GM19023 (cell line): ENCODE results near the gene PARD3.

ENCODE experiments used
- ATAC-seq: cut with Tn5 transposase; IDR thresholded peaks from one replicate; pipeline ENCODE4 v1.9.1; 2021; ENCODE audit warnings: mild to moderate bottlenecking, moderate library complexity; ENCODE audit not compliant: unreplicated experiment

Gene PARD3

GRCh38 chr10:34593374-34593890 lies 221.7 kb downstream of the PARD3 start:
- ATAC-seq: no peak

DNA sequence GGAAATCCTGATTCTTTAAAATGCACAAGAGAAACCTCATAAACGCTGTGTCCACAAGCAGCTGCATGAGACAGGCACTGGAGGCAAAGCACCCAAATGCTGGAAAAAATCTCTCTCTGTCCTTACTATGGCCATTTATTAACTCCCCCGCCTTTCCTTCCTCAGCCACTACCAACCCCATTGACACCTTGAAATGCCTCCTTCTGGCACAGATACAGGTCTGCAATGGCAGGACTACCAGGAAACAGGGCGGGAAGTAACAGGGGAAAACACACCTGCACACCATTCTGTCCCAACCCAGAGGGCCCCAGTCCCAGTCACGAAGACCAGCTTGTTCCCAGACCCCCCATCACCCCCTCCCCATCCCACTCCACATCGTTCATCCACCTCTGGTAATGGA lies 224.3 kb downstream of the PARD3 start:
- ATAC-seq: no peak

DNA sequence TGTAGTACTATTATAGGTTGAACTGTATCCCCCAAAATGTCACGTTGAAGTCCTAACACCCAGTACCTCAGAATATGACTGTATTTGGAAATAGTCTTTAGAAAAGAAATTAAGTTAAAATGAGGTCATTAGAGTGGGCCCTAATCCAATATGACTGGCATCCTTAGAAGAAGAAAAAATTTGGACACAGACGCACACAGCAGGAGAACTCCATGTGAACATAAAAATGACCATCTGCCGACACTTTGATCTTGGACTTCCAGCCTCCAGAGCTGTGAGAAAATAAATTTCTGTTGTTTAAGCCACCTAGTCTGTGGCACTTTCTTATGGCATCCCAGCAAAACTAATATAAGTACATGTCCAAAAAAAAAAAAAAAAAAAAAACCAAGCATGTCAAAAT lies 225.8 kb downstream of the PARD3 start:
- no peak for ATAC-seq

DNA sequence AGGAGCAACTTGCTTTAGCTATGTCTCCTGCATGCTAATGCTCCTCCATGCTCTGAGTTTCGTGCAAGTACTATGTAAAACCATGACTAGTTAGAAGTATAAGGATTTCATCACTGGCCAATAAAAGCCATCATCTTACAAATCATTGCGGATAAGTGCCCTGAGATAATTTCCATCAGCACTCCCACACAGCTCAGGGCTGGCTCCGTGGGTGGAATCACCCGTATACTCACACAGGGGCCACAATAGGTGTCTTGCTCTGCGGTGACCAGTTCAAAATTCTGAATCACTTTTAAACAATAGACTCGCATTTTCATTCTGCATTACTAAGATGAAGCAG lies 227.4 kb downstream of the PARD3 start:
- ATAC-seq: no peak

GRCh38 chr10:34587002-34587679 lies 228.0 kb downstream of the PARD3 start:
- no peak for ATAC-seq

DNA sequence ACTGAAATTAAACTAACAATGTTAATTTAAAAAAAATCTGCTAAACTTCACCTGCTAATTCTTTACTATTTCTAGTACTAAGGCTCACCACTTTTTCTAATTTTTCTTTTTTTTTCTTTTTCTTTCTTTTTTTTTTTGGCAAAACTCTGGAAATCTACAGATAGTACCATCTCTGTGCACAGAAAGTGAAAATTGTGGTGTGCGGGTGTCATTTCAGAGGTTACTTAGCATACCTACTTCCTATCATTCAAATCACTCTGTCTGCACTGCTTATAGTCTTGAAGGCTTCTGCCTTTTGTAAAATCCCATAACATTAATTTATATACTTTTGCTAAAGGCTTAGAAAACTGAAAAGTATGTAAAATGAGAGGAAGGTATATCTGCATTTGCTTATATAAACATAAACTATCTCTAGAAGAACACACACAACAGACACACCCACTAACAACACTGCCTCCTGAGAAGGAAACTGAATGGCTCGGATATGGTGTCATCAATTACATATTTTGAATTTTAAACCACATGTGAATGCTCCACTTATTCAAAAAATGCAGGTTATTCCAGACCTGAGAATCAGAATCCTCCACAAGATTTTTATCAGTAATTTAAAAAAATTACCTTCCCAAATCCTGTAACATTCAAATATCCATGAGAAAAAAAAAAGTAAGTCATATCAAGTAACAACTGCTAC lies 229.5 kb downstream of the PARD3 start:
- no peak for ATAC-seq

DNA sequence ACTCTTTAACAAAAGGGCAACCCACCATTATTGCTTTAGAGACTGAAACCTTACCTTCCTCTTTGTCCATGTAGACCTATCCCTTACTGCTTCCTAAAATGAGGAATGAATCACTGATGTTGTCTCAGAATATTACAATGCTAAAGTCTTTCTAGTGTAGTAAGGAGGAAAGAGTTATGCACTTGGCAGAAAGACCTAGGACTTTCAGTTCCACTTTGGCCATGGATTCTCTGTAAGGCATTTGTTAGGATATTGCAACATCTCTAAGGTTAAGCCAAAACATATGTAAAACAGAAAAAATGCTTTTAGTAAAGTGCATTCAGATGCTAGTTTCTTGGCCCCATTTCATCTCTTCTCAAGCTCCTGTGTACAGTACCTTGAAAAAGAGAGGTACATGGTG lies 230.9 kb downstream of the PARD3 start:
- ATAC-seq: no peak

- ATAC-seq: no peak
Observed at GRCh38 chr10:34581801-34582532, 233.1 kb downstream of the PARD3 start.

DNA sequence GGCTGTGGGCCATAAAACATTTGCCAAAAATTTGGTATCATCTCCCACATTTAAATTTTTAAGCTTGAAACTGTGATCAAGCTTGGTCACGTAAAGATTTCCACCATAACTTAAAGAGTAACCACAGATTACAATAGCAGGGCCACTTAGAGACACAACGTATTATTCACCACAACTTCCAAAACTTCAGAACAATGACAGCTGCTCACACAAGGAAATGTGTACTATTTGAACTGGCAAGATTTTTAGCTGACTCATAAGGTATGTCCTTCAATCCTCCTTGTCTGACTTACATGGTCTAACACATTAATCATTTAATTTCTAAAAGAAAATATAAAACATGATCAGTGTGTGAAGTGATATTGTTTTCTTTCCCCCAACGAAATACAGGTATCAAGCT lies 234.5 kb downstream of the PARD3 start:
- no peak for ATAC-seq

DNA sequence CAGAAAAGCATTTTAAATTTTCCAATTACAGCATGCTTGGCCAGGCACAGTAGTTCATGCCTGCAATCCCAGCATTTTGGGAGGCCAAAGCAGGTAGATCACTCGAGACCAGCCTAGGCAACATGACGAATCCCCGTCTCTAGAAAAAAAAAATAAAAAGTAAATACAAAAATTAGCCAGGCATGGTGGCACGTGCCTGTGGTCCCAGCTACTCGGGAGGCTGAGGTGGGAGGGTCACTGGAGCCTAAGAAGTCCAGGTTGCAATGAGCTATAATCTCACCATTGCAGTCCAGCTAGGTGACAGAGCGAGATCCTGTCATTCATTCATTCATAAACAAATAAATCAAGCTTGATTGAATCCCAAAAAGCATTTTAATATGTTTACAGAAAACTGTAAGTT lies 234.9 kb downstream of the PARD3 start:
- ATAC-seq: no peak

DNA sequence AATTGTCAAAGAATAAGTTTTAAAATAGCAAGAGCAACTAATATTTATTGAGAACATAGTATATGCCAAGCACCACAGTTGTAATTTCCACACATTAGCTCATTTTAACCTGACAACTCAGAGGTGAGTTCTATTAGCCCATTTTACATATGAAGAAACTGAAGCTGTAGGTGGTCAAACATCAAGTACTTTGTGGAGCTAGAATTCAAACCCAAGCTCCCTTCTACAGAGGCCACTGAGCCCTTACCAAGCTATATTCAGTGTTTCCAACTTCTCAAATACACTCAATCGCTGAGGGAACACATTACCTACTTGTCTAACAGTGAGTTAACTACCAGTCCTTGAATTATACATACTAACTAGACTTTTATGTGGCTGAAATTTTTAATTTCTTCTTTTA lies 236.6 kb downstream of the PARD3 start:
- ATAC-seq: no peak

DNA sequence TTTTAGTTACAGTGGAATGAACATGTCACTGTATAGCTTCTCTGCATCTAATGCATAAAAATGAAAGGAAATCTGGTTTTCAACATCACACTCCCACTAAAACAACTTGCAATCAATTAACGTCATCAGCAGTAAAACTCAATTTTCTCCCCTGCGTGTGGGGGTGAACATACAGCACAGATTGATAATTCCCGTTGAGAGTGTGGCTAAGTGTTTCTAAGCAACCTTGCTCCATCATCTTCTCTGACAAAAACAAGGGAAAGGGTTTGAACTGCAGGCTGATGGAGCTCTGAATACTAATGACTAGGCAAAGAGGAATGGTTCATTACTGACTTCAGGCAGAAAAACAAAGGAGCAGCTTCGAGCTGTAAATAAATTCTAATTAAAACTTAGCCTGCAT lies 238.3 kb downstream of the PARD3 start:
- ATAC-seq: no peak

DNA sequence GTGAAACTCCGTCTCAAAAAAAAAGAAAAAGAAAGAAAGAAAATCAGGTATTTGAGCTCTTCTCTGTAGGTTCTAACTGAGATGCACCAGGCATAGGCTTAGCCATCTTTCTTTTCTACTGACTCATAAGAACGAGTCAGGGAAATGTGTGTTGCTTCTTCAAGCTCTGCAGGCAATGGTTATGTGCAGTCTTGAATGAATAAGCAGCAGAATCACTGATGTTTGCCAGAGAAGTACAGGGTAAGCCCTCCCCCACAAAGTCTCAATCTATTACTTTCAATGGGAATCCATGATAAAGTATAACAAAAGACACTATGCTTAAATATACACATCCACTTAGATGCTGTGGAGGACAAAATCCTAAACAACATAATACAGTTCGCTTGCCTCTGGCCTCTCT lies 239.2 kb downstream of the PARD3 start:
- ATAC-seq: no peak

DNA sequence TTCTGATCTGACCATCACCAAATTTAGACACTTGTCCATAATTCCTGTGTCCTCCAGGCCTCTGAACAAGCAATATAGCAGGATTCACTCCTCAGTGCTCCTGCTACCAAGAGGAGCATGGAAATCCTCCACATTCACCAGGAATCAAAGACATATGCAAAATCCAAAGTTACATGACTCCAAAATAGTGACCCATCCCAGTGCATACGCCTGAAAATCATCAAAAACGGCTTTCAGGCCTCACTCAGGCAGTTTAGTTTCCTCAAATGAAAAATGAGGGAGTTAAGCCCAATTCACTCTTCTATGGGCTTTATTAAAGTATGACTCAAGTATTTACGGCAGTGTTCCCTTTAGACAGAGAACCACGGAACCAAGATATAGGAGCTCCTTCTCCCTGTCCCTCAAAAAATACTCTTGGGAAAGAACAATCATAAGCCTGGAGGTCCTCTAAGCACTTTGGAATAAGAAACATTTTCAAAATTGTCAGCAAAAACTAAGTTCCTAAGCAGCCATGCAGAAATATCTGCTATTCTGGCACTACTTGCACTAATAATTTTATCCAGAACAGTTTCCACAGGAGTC lies 240.7 kb downstream of the PARD3 start:
- ATAC-seq: no peak

DNA sequence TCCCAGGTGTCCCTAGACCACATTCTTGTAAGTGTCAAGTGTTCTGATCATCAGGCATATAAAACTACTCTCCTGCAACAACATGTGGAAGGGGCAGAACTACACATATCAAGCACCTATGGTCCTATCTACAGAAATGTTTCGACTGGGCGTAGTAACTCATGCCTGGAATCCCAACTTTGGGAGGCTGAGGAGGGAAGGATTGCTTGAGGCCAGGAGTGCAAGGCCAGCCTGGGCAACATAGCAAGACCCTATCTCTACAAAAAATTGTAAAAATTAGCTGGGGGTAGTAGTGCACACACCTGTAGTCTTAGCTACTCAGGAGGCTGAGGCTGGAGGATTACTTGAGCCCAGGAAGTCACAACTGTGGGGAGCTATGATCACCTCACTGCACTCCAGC lies 244.2 kb downstream of the PARD3 start:
- ATAC-seq: no peak

GRCh38 chr10:34567659-34568253 lies 247.3 kb downstream of the PARD3 start:
- no peak for ATAC-seq

DNA sequence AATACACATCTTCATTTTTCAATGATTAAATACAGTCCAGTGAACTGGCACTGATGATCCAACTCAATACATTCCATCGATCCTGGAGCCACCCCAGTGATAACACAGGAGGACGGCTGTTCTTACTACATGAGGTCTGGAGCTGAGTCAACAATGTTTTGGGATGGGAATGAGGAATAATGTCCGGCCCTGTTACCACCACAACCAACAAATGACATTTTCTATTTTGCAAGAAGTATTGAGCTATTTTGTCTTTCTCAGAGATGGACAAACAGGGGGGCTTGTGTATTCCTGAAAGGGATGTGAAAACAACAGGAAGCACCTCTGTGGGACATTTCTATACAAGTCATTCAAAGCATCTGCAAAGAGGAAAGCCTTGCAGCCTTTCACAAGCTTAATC lies 249.2 kb downstream of the PARD3 start:
- no peak for ATAC-seq

DNA sequence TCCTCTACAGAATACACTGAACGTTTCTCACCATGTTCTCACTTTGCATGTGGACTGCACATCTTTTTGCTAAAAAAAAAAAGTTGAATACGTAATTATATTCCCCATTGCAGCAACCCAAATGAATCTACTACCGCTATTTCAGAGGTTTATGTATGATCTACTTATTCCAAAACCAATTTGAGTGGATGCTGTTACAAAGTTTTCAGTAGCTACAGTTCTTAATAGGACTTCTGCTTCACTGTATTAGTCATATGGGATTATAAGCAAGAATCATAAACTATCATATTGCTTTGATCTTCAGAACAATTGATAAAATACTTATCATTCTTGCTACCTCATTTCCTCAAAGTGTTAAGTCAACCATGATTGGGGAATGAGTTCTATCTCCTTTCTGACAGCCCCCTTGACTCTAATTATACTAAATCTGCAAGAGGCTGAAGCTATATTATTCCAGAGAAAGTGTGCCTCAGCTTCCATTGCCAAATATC lies 257.0 kb downstream of the PARD3 start:
- ATAC-seq: no peak

GRCh38 chr10:34557173-34557572 lies 257.9 kb downstream of the PARD3 start:
- no peak for ATAC-seq

DNA sequence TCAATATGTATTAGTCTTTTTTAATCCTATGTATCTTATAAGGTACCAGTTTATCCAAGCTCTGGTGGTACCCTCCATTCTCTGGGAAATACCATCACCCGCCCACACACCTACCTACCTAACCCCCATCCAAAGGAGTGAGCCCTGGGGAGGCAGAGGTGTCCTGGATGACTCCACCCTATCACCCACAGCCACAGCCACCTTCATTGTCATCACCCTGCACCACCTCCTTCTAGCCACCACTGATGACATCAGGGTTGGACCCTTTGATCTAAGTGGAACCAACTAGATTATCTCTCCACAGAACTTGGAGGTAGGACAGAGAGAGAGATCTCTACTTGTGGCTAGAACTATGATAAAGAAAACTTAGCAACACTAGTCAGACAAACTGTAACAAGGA lies 259.4 kb downstream of the PARD3 start:
- no peak for ATAC-seq

GRCh38 chr10:34553747-34554146 lies 261.3 kb downstream of the PARD3 start:
- no peak for ATAC-seq
